HG02798 (cell line): Measurements from ENCODE around the gene DDX42.

Experiments
- ATAC-seq: cut with Tn5 transposase; IDR thresholded peaks from one replicate; pipeline ENCODE4 v1.9.1; 2021; ENCODE audit warnings: mild to moderate bottlenecking; ENCODE audit not compliant: unreplicated experiment, poor library complexity

DDX42 gene

GRCh38 chr17:63819131-63819530 lies 45.2 kb downstream of the DDX42 start:
- no peak for ATAC-seq

- no peak for ATAC-seq
Observed at GRCh38 chr17:63819585-63820537, 45.9 kb downstream of the DDX42 start.

- no peak for ATAC-seq
Observed at GRCh38 chr17:63820963-63821561, 47.1 kb downstream of the DDX42 start.

DNA sequence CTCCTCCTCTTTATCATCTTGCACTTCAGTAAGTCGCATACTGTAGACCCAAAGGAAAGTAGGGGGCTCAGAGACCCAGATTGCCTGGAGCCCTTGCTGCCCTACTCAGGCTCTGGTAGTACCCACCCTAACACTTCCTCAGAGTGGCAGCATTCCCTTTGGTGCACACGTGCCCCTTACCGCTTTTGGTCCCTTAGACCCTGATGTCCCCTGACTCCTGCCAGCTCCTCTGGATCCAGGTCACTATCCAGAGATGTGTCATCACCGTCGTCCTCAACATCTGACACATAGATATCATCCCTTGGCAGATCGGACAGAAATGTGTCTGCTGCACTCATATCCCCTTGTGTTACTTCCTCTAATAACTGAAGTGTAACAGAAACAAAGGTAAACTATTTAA lies 47.8 kb downstream of the DDX42 start:
- ATAC-seq = no peak

- ATAC-seq = no peak
Observed at GRCh38 chr17:63822537-63822936, 48.6 kb downstream of the DDX42 start.

DNA sequence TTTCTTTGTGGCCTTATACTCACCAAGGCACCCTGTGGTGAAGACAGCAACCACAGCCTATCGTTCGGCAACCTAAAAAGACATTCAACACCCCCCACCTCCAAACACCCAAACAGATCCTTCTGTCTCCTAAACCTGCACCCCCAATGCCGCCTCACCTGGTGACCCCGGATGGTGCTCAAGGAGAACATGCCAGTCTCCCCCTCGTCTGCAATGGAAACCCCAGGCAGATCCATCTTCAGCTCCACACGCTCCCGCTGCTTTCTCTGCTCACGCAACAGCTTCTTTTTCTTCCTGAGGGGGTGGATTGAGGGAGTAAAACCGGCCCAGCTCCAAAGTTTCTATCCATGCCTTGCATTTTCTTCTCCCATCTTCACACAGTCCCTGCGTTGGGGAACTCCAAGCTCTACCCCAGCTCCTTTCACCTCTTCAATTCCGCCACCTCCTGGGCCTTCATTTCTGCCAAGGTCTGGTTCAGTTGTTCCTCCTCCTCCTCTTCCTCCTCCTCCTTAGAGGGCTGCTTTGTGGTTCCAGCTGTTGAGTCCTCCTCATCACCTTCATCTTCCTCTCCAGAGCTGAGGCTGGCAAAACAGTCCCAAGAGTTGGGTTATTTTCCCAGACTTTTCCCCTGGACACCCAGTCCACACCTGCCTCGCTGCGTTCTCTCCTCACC lies 49.8 kb downstream of the DDX42 start:
- no peak for ATAC-seq

DNA sequence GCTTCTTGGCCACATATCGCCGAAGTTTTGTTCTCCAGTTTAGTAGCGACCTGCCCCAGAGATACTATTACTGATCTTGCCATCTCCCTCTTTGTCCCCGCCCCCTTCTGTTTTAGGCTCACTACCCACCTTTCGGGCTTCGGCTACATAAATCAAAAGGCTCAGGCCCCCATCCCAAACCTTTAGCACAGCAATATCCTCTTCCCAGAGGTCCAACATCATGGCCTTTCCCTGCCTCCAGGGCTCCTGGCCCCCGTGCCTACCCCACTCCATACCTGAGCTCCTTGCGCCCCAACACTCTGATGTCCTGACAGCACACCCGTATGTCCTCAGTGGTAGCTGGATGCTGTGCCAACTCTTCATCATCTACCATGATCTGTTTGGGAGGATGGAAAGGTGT lies 50.4 kb downstream of the DDX42 start:
- no peak for ATAC-seq

GRCh38 chr17:63826468-63827001 lies 52.6 kb downstream of the DDX42 start:
- ATAC-seq = no peak

GRCh38 chr17:63827002-63827800 lies 53.2 kb downstream of the DDX42 start, which contains the start of the genes FTSJ3 and PSMC5:
FTSJ3 (minus strand) TSS chr17:63827663; CDS start chr17:63826902, 761 bp downstream.
PSMC5 (plus strand) TSS chr17:63827431; CDS start chr17:63827491, 60 bp downstream.
- ATAC-seq = peak; percentile 90

- no peak for ATAC-seq
Observed at GRCh38 chr17:63827801-63828221, 53.8 kb downstream of the DDX42 start.

DNA sequence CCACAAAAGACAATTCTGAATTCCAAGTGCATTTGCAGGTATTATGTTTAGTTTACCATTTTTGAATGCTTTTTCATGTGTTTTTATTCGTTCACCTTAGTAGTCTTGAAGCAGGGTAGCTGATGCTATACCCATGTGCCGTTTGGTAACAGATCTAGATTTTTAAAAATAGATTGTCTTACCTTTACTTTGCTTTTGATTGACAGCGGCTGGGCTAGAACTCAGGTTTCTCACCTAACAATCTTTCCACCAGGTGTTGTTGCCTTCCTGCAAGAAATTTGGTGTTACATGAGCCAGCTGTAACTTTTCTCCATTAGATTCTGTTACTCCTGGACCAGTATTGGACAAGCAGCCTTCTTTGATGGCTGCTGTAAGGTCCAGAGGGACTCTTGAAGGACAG lies 55.0 kb downstream of the DDX42 start:
- ATAC-seq = no peak

DNA sequence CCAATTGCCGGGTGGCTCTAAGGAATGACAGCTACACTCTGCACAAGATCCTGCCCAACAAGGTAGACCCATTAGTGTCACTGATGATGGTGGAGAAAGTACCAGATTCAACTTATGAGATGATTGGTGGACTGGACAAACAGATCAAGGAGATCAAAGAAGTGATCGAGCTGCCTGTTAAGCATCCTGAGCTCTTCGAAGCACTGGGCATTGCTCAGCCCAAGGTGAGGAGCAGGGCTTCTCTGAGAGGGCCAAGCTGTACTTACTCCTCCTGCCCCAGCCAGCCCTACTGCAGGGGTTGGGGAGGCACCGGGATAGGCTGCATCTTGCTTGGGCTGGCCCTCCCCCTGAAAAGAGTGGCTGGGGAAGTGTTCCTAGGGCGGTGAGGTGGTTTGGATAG lies 56.3 kb downstream of the DDX42 start:
- no peak for ATAC-seq

DNA sequence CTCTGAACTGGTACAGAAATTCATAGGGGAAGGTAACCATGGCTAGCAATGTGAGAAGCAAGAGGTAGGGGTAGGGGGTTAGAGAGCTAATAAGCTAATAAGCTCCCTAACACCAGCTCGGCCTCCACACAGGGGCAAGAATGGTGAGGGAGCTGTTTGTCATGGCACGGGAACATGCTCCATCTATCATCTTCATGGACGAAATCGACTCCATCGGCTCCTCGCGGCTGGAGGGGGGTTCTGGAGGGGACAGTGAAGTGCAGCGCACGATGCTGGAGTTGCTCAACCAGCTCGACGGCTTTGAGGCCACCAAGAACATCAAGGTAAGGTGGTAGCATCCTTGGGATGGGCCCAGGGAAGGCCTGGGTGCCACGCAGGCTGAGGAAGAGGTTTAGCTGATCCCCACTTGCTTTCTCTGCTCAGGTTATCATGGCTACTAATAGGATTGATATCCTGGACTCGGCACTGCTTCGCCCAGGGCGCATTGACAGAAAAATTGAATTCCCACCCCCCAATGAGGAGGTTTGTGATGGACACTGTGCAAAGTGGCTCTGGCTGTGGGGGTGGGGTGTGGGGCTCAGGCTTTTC lies 57.0 kb downstream of the DDX42 start:
- ATAC-seq = no peak

DNA sequence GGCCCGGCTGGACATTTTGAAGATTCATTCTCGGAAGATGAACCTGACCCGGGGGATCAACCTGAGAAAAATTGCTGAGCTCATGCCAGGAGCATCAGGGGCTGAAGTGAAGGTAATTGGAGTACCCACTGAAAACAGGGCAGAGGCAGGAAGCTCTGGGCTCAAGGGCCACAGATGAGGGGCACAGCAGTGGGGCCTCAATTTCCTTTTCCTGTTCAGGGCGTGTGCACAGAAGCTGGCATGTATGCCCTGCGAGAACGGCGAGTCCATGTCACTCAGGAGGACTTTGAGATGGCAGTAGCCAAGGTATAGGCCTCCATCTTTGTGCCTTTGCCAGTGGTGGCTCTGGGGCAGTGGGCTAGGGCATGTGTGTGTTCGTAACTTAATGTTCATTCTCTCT lies 57.5 kb downstream of the DDX42 start:
- no peak for ATAC-seq

- no peak for ATAC-seq
Observed at GRCh38 chr17:63832014-63832413, 58.0 kb downstream of the DDX42 start.

- ATAC-seq = no peak
Observed at GRCh38 chr17:63832455-63832854, 58.5 kb downstream of the DDX42 start.

- ATAC-seq = no peak
Observed at GRCh38 chr17:63833026-63833740, 59.2 kb downstream of the DDX42 start.

DNA sequence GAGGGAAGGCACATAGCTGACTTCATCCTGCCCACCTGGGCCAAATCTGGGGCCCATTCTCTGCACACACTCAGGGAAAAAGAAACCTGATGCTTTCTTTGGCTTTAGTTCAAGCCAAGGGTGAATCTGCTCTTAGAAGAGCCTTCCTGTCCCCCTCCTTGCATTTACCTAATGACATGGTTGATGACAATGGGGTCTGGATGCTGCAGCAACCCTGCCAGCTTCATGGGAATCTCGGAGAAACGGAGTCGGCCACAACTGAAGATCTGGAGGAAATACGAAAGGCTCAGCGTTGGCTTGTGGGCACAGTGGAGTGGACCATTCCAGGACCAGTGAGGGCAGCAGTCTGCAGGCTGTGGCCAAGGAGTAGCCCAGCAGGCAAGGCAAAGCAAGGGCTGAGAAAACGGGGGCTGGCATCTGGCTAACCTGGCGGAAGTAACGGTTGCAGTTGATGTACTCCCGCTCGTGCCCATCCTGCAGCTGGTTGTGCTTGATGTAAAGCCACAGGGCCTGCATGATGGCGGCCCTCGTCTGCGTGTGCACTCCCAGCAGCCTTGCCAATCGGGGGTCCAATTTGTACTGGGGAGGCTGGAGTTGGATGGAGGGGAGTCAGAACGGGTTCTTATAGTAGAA lies 59.9 kb downstream of the DDX42 start:
- no peak for ATAC-seq
